ENCODE data around the gene MAP7D2.

The MAP7D2 gene

DNA sequence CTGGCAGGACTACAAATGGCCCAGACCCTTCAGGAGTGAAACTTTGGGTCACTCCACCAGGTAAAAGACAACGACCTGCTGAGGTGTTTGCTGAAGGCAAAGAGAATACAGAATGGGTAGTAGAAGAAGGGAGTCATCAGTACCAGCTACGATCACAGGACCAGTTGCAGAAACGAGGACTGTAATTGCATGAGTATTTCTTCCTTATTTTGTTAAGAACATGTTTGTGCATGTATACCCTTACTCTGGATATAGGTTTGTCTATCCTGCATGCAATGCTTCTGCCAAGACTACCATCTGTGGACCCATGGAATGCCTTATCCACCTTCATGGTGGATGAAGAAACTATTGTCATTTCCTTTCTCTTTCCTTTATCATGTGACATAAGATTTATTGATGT, 77.7 kb downstream of the MAP7D2 start:
- no peak for DNase-seq (ENCODE audit: low read depth)

- no peak for DNase-seq (ENCODE audit: low read depth)
Observed at GRCh38 chrX:20037186-20037585, 79.5 kb downstream of the MAP7D2 start.

- no peak for DNase-seq (ENCODE audit: low read depth)
Observed at GRCh38 chrX:20032201-20032600, 84.5 kb downstream of the MAP7D2 start.

DNA sequence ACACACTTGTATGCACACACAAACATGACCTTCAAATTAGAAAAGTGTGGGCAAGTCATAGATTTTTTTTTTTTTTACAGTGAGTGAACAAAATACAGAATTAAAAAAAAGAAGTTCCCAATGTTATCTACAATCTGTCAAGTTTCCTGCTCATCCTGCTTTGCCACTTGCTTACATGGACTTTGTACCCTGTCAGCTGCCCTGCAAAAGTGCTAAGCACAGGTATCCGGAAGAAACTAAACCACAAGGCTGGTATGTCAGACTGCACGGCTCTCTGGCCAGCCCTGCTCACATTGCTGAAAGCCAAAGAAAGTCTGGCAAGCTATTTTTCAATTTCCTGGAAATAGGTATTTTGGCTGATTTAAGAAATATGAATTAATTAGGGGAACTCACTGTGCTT, 87.0 kb downstream of the MAP7D2 start:
- DNase-seq (ENCODE audit: low read depth), result no peak

GRCh38 chrX:20028588-20028987, 88.1 kb downstream of the MAP7D2 start:
- DNase-seq (ENCODE audit: low read depth), result no peak

DNA sequence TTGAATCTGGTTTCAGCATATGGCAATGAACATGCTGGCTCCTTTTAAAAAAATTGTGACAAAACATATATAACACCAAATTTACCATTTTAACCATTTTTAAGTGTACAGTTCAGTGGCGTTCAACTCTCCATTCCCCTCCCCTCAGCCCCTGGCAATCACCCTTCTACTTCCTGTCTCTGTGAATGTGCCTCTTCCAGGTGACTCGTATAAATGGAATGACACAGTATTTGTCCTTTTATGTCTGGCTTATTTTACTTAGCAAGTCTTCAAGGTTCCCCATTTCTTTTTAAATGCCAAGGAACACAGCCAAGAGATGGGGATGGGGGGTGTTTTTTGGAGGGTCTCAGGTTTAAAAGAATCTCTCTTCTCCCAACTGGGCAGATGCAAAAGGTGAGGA, 90.4 kb downstream of the MAP7D2 start:
- no peak for DNase-seq (ENCODE audit: low read depth)

GRCh38 chrX:20019672-20020365, 96.9 kb downstream of the MAP7D2 start:
- no peak for DNase-seq (ENCODE audit: low read depth)

DNA sequence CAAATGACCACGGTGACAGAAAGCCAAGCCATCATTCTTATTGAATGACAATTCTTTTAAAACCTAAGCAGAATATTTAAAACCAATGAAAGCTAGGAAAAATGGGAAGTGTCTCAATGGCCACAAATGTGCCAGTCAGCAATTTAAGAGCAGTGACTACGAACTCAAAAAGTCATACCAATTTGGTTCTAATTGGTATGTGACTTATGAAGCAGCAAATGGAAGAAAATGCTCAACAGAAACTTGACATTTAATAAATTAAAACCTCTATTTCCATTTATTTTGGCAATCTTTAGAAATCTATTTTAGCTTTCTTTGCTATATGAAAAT, 100.1 kb downstream of the MAP7D2 start:
- DNase-seq (ENCODE audit: low read depth), result no peak

GRCh38 chrX:20015945-20016615, 100.6 kb downstream of the MAP7D2 start:
- no peak for DNase-seq (ENCODE audit: low read depth)

GRCh38 chrX:20015422-20015821, 101.3 kb downstream of the MAP7D2 start:
- no peak for DNase-seq (ENCODE audit: low read depth)

GRCh38 chrX:20011608-20012007, 105.1 kb downstream of the MAP7D2 start:
- DNase-seq (ENCODE audit: low read depth), result peak; percentile 1

GRCh38 chrX:20007962-20008622, 108.6 kb downstream of the MAP7D2 start:
- DNase-seq (ENCODE audit: low read depth), result no peak

DNA sequence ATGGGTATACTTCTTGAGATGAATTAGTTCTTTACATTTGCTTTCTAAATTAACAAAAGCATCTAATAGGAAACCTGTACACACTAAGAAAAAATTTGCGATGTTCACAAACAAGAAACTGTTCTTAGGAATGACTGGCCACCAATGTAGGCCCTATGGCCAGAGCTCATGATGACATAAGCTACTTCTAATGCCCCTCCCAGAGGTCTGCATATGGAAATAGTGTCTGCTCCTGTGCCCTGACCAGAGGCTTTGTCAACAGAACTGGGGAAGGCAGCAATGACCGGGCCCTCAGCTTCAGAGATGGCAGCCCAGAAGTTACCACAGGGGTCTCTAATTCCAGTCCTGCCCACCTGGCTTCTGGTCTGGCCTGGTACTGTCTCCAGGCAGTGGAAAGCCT, 110.8 kb downstream of the MAP7D2 start:
- no peak for DNase-seq (ENCODE audit: low read depth)

GRCh38 chrX:20001588-20001987, 115.1 kb downstream of the MAP7D2 start:
- DNase-seq (ENCODE audit: low read depth), result no peak

GRCh38 chrX:19991350-19991718, 125.4 kb downstream of the MAP7D2 start:
- DNase-seq (ENCODE audit: low read depth), result no peak

DNA sequence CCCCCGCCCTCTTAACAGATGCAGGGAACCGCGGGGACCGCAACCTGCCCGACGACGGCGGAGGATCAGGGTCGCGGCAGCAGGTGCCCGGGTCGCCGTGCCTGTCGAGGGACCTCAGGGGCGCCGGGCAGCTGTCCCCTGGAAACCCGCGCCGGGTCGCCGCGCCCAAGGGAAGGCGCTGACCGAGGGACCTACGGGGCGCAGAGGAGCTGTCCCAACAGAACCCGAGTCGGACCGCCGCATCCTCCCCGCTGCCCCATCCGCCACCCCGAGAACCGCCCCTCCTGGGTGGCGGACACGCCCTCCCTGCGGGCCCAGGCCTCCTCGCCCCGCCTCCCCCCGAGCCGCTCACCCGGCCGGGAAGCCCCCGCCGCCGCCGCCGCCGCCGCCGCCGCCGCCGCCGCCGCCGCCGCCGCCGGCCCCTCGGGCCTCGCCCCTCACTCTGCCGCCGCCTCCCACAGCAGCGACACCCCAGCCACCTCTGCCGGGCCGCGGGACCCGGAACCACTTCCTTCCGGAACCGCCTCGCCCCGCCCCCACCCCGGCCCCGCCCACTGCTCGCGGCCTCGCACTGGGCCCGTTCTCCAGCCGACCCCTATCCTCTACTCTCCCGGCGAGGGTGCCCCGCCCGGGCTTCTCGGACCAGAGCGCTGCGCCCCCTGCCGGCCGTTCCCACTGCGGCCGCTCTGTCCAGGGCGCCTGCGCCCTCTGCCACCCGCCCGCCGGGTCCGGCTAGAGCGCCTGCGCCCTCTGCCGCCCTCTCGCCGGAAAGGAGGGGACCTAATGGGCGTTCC, 126.0 kb downstream of the MAP7D2 start, which contains the start of gene BCLAF3:
Gene BCLAF3, minus strand, starts transcription at position 506 of the 794 bp plus-strand sequence. CDS start 20,797 bp downstream, outside the sequence.
- peak; percentile 80 for DNase-seq (ENCODE audit: low read depth)

DNA sequence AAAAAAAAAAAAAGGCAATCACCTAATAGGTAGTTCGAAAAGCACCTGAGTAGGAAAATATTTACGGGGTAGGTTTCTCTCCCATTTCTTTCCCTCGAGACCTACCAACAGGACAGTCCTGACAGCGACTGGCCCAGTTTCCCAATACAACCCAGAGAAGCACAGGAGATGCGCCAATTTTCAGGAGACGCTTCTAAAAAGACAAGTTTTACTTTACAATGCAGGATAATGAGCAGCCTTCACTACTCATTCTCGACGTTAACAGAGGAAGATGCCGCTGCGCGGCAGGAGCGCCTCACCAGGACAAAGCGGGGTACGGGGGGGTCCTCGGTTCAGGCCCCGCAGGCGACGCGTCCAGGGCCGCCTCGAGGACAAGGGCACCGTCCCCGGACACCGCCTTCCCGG, 126.6 kb downstream of the MAP7D2 start:
- no peak for DNase-seq (ENCODE audit: low read depth)

DNA sequence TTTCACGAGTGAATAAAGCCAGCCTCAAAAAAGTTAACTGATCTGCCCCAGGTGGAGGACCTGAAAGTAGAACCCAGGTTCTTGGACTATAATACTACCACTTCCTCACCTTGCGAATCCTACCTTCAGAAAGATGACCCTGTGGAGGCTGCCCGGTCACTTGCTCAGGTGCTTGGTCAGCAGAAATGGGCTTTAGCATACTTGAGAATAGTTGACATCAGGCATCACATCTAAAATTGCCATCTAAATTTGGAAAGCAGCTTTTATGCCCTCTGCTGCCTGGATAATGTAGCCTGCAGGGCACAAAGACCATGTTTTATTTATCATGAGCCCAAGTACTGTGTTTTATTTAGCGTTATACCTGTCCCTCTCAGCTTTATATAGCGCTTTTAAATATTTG, 128.9 kb downstream of the MAP7D2 start:
- DNase-seq (ENCODE audit: low read depth), result no peak

GRCh38 chrX:19986531-19986930, 130.2 kb downstream of the MAP7D2 start:
- DNase-seq (ENCODE audit: low read depth), result no peak

GRCh38 chrX:19981947-19982346, 134.8 kb downstream of the MAP7D2 start:
- DNase-seq (ENCODE audit: low read depth), result no peak

DNA sequence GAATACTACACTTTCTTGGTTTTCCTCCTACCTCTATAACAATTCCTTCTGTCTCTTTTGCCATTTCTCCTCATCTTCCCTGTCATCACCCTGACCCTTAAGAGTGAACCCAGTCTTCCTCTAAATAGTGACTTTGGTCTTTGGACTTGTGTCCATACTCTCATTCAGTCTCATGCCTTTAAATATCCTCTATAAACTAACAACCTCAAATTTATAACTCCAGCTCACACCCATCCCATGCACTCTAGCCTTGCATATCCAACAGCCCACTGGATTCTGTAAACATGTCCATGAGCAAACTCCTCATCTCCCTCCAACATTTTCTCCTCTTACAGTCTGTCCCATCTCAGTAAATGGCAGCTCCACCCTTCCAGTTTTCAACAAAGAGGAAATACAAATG, 140.9 kb downstream of the MAP7D2 start:
- no peak for DNase-seq (ENCODE audit: low read depth)

DNA sequence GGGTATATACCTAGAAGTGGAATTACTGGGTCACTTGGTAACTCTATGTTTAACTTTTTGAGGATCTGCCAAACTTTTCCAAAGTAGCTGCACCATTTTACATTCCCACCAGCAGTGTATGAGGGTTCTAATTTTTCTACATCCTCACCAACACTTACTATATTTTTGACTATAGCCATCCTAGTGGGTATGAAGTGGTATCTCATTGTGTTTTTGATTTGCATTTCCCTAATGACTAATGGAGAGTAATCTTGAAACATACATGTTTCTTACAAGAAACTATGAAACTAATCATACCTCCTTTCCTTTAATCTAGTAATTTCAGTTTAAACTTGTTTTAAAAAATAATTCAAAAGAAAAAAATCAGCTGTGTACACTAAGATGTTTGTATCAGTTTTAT, 143.7 kb downstream of the MAP7D2 start:
- no peak for DNase-seq (ENCODE audit: low read depth)

DNA sequence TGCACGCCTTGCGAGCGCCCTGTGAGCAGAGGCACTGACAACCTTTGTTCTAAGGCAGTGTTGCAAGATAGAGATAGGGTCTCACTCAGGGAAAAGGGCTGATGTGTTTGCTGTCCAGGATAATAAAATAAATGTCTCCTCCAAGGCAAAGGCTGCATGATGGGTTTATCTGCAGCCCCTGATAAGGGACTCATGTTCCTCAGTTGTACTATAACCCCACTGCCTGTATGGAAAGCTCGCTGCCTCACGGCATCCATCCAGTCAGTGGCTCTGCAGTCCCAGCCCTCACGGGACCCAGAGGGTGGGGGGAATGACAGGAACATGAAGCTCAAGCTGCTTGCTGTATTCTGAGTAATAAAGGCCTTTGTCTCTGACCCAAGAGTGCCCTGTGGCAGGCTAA, 148.4 kb downstream of the MAP7D2 start:
- DNase-seq (ENCODE audit: low read depth), result no peak

All from fibroblast of gingiva (primary cell).